ENCODE results near the gene PARS2.
"Not testable (repeated sequence)": the region's sequence is repeated elsewhere in the genome, so short reads cannot be mapped to it uniquely, and the experiment has no call there.

The PARS2 gene

DNA sequence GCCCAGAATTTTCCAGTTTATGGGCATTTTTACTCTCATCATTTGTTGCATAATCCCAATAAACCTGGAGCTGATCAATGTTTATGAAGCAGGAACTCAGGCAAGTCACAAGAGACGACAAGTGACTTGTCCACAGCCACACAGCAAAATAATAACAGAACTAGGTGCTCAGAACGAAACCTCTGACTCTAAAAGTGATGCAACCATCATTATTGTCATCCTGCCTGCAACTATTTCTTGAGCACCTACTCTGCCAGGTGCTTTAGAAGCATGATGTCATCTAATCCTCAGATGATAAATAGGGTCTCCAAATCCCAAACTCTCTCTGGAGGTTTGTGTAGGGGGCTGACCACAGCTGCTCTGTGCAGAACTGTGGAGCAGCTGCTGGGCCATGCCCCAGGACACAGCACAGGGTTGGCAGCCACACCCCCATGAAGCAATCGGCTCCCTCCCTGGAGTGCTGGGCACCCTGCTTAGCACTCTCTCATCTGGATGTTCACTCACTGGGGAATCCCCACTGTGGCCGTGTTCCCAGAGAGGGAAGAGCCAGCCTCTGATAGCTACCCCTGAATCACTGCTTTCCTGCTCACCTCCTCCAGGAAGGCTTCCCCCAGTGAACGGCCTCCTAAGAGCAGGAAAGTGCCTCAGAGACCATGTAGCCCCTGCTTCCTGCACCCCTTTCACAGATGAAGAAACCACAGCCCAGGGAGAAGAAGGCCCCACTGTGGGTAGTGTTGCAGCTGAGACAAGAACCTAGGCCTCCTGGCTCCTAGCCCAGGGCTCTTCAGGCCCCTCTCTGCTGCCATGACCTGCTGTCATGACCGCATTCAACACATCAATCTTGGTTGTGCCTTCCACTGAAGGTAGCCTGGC is 34.7 kb upstream of the PARS2 start:
- no peak for DNase-seq

DNA sequence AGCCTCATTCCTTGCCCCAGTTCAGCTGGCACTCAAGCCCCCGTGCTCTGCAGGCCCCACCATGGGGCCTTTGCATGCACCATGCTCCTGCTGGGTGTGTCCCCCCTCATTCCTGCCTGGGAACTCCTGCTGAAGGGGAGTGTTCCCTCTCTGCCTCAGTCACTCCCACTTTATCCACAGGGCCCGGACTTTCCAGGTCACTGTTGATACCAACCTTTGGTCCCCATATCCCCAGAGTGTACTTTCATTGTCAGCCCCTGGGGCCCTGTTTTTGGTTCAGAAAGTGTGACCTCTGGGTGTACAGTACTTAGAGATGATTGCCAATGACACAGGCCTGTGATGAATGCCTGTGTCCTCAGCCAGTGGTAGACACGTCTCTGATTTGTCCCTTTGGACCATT is 33.9 kb upstream of the PARS2 start:
- no peak for DNase-seq

DNA sequence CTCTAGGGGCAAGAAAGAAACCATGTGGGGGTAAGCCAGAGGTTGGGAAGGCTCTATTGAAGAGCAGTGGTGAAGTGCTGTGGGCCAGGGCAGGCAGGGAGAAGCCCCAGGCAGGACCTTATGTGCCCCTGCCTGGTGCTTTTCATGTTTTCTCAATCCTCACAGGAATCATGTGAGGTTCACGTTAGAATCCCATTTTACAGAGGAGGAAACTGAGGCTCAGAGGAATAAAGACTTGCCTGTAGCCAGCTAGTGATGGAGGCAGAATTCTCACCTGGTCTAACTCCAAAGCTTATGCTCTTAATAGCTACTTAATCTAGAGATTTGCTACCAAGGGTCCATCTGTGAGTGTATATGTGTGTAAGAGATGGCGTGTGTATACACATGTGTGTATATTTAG is 32.6 kb upstream of the PARS2 start:
- DNase-seq, result no peak

DNA sequence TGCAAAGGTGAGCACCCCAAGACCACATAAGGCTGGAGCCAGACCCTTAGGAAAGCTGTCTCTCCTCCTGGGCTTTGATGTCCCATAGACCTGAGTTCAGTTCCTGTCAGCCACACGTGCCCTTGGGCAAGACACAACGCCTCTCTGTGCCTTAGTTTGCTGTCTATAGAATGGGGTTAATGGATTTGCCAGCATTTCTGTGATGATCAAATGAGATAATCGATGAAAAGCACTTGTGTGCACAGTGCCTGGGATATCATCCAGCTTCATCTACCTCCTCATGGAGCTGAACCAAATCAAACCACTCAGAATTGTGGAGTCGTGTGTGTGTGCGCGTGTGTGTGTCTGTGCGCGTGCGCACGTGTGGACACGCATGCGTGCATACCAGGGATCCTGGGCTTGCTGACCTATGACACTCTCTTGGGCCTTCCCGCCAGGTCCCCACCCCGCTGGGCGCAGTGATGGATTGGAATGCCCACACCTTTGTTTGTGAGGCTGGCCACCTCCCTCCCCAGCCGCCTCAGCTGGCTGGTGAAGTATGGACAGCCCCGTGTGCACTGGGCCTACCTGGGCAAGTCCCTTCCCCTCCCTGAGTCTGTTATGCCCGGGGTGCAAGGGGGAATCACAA is 31.6 kb upstream of the PARS2 start:
- DNase-seq, result no peak

DNA sequence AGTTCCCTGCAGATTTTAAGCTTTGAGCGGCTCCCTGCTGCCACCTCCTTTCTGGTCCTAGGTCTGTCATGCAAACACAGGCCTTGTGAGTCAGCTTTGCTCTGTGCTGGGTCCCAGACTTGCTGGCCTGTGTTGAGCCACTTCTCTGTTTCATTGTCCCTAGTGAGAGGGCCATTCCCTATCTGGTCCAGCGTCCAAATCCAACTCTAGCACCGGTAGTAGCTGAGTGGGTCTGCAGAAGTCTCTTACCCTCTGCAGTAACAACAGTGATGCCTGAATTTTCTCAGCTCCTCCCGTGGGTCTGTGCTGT is 31.0 kb upstream of the PARS2 start:
- DNase-seq, result no peak

DNA sequence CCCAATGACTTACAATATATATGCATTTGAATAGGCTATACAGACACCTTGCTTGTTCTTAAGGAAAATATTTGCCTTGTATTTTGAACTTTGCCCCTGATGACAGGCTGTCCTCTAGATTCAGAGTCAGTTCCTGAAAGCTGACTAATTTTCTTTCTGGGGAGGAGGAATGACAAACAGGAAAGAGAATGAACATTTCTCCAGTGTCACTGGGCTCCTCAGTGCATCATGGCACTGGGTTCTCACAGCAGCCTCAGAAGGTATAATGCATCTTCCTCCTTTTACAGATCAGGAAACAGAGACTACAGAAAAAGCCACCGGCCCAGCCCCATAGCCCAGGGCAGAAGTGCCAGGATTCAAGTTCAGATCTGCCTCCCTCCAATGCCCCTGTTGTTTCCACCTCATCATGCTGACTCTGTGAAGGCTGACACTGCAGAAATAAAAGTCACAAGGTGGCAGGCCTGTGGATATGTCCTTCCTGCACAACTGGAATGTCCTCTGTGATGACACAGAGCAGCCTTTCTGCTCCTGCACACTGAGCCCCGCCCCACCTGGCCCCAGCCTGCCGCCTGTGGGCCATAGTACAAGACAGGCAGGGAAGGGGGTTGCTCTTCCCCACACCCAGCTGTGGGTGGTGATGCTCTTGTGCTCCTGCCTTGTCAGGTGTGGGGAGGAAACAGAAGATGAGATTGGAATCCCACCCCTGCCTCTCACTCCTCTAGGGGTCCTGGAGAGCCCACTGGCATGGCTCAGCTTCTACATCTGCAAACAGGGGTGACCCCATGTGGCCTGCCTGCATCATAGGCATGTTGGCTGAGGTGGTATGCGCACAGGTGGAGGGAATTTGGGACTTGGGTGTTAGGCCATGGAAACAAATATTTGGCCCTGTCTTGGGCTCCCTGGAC is 30.4 kb upstream of the PARS2 start:
- DNase-seq, result no peak

DNA sequence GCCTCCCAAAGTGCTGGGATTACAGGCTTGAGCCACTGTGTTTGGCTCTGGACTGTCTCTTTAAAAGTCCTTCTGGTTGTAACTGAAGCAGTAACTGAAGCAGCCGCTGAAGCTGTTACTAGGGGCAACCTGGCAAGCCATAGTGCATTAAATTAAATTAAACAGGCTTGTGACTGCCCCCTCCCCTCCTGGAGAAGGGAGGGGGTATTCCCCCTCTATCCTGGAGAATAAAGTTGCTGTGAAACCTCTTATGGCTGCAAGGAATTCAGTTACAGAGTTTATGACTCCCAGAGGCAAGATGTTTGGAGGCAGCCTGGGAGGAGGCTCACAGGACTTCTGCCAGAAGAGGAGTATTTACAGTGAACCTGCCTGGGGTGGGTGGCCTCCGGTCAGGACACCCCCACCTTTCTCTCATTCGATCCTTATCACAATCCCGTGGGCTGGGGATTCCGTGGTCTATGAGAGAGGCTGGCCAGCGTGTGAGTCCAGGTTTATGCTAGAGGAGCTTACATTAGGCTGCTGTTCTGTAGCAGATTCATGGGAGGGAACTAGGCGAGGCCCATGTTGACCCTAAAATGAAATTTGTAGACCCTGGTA is 28.5 kb upstream of the PARS2 start:
- no peak for DNase-seq

DNA sequence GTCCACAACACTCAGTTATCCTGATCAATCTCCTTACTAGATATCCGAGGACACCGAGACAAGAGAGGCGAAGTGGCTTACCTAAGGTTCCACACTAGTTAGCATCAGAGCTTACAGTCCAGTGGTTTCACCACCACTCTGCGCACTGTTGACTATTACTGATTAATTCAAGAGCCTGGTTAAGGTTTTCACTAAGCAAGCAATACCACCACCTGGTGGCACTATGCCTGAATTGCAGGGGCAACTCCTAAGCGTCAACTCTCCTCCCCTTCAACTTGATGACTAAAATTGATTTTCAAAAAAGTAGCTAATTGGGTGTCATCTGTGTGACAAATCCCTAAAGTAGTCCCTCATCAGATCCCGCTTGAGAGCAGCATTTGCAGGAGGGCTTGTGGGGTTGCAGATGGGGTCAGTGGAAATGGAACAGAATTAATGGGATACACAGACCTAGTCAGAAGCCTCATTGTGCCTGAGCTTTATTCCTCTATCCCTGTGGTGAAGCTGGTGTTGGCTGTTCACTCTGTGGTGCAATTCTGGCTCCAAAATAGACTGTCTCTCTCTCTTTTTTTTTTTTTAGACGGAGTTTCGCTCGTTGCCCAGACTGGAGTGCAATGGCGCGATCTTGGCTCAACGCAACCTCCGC is 27.7 kb upstream of the PARS2 start:
- DNase-seq, result peak; percentile 13

DNA sequence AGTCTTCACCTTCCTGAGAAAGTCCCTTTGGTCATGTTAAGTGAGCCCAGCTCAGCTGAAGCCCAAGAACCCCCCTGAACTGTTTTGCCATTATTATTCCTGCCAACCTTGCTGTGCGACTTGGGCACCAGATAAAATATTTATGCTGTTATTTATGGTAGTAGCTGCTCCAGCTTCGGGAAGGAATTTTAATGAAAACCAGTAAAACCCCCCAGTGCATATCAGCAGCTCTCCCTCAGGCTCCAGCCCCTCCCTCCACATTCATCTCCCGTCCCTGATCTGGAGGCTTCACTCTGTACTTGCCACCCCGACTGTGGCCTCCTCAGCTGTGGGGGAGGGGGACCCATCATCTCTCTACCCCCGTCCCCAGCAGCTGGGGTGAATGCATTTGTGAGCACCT is 24.1 kb upstream of the PARS2 start:
- no peak for DNase-seq

DNA sequence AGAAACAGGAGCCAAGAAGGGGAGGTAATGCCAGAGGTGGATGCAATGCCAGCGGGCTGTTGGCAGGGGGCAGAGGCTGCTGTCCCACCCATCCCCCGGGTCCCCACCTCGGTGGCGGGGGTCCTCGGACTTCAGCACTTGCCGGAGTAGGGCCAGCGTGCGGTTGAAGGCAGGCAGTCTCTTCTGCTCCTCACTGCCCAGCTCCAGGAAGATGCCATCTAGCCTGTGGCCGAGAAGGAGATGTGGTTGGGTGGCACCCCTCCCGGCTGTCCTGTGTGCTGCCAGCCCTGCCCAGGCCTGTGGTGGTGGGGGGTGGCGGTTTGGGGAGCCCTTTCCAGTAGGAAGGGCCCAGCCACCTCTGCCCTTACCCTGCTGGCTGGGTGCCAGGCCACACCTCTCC is 23.3 kb upstream of the PARS2 start:
- DNase-seq, result no peak

DNA sequence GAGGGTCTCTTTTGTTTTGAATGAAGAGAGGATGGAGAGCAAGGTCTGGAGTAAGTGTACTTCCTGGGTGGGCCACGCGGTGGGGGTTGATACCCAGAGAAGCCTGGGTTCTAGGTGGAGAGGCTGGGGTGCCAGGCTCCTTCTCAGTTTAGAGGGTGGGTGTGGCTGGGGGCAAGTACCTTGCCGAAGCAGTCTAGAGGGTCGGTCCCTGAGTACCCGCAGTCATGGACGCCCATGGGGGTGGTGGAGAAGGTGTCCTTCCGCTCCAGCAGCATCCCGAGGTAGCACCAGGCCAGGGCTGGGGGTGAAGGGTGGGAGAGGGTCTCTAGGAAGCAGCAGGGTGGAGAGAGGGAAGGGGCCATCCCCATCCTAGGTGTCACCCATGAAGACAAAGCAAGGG is 22.5 kb upstream of the PARS2 start:
- no peak for DNase-seq

DNA sequence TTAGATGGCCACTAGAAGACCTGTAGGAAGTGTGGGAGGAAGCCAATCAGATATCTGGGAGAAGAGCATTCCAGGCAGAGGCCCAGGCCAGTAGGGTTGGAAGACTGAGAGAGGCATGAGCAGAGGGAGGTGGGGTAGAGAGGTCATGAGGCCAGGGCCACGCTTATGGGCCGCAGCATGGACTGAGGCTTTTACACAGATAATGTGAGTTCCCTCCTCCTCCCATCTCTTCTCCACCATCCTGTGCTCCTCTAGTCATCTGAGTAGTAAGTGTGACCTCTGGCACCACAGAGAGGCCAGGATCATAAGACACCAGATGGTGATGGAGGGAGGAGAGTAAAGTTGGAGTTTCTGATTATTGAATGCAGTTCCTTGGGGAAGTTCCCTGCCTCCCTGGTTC is 19.7 kb upstream of the PARS2 start:
- no peak for DNase-seq

DNA sequence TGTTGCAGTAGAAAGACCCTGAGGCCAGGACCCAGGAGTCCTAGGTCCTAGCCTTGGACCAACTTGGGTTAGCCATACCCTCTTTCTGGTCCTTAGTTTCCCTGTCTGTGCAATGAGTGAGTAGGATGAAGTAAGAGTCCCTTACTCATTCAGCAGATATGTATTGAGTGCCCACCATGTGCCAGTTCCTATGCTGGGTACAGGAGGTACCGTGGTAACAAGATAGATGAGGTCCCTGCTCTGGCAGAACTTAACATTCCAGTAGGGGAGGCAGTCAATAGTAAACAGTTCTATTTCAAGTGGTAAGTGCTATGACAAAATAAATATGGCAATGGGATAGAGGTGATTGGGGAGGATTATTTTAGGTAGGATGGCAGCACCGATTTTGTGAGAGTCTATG is 18.3 kb upstream of the PARS2 start:
- DNase-seq, result no peak

DNA sequence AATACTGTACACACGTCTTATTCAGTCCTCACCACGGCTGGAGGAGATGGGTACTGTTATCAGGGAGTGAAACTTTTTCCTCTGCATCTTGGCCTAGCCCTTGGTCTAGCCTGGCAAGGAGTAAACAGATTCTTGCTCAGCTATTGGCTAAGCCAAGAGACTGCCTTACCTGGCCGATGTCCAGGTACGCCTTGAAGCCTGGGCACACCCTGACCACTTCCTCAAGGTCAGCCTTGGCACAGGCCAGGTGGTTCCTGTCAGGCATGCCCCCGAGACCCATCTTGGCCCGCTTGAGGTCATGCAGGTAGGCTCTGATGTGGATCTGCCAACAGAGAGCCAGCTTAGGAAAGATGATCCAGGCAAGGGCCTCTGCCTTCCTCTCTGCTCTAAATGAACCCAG is 17.8 kb upstream of the PARS2 start:
- DNase-seq, result no peak

DNA sequence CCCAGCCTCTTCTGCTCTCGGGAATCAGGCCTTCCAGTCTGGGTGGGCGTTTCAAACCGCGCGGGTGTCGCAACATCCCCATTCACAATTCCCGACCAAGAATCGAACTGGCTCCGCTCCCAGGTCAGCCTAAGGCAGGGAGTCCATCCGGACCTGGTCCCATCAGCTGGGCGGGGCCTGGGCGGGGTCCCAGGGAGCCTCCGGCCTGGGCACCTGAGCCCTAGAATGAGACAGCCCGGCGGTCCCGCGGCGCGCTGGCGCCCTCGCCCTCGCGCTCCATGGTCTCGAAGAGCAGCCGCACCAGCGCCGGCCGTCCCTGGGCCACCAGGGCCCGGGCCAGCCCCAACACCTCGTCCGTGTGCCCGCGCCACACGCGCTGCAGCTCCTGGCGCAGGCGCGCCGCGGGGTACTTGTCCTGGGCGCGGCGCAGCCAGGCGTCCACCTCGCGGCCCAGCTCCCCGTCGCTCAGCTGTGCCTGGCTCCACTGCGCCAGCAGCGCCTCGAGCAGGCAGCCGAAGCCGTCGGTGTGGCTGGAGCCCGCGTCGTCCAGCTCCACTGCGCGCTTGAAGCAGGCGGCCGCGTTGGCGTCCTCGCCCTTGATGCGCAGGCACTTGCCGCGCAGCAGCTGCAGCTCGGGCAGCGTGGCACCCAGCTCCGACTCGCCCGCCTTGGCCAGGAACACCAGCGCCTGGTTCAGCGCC is 16.9 kb upstream of the PARS2 start:
- no peak for DNase-seq

DNA sequence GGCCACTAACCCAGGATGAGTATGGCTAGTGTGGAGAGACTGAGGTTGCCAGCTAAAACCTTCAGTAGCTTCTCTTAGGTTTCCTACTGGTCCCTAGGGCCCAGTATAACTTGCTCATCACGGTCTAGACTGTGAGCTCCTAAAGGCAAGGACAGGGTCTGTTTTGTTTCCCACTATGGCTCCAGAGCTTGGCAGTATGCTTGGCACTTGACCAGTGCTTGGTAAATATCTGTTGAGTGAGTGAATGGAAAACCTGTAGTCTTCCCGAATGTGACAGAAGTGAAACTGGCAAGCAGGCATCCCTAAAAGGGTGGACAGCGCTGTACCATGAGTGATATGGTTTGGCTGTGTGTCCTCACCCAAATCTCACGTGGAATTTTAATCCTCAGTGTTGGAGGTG is 13.1 kb upstream of the PARS2 start:
- DNase-seq, result no peak

DNA sequence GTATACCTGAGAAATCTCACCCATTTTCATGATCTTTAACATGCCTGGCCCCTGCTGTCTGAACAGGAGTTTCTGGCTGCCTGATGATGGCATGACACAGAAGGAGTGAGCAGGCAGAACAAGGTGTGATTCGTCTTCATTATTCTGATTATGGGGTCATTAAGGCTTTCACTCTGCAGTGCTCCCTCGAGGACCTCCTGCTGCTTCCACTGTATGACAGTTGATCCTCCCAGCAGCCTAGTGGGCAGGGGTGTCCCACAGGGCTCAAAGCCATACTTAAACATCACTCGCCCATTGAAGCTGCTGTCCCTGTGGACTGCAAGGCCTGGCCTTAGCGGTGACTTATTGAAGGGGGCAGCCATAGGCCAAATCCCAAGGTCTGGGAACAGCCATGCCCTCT is 12.7 kb upstream of the PARS2 start:
- no peak for DNase-seq

DNA sequence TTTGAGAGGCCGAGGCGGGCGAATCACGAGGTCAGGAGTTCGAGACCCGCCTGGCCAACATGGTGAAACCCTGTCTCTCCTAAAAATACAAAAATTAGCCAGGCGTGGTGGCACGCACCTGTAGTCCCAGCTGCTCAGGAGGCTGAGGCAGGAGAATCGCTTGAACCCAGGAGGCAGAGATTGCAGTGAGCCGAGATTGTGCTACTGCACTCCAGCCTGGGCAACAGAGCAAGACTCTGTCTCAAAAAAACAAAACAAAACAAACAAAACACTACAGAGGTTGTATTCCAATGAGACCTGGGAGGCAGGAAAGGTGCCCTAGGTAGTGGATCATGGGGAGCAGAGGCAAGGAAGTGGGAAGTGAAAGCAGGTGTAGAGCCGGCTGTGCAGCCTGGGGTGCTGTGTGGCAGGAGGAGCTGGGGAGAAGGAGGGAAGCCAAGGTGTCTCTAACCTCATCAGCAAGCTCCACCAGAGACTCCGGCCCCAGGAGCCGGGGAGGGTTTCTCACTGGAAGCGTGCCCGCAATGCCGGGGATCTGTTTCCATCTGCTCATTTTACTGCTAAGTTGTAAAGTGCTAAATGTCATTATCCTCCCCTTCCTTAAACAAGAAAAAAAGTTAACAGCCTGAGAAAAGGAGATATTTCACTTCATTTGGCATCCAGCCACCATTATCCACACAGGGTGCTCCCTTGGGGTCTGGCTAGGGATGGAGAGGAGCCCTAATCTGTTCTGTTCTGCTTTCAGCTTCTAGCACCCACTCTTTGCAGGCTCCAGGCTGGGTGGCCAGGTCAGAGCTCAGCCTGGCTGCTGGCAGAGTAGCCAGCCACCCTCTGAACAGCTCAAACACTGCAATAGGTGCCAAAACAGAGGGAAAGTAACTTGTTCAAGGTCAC is 11.8 kb upstream of the PARS2 start:
- DNase-seq, result not testable (repeated sequence)

DNA sequence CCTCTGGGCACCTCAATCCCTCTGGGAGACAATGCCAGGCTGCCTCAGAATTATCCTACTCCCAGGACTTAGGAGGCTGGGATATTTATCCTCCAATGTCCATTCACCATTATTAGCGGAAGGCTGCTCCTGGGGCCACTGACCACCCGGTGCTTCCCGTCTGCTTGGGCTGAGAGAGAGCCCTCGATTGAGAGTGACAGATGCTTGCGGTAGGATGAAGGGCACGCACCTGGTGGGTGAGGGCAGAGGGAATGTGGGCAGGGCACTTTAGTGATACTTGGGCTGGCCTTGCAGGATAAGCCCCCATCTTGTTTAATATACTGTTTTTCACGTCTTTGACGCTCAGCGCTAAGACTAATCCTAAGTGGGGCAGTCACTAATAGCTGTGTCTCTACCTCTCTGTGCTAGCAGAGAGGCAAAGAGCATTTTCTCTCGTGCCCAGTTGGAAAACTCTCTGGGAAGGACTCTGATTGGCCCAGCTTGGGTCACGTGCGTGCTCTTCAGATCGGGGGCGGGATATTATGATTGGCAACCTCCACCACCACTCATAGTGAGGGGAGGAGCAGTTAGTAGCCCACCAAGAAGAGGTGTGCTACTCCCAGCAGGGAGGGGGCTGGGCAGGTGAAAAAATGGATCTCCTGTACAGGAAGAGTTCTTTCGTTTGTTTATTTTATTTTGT is 10.6 kb upstream of the PARS2 start:
- no peak for DNase-seq

DNA sequence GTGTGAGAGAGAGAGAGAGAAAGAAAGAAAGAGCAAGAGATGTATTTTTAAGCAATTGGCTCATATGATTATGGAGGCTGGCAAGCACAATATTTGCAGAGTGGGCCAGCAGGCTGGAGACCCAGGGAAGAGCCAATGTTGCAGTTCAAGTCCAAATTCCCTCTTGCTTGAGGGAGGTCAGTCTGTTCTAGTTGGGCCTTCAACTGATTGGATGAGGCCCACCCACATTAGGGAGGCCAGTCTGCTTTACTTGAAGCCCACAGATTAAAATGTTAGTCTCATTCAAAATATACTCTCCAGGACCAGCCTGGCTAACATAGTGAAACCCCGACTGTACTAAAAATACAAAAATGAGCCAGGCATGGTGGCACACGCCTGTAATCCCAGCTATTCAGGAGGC is 8.6 kb upstream of the PARS2 start:
- no peak for DNase-seq

DNA sequence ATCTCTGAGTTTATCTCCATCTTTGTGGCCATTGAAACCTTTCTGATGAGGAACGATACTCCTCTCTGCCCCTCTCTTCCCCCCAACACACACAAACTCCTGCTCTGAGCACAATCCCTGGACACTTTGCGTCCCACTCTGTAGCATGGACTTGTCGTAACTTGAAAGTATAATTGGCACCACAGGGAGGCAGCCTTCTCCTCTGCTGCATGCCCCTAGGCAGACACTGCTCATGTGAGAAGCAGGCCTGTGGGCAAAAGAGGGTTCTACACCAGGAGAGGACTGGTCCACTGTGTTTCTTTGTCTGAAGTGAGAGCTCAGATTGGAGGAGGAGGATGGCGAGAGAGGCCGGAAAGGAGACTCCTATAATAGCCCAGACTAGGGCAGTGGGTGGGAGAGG is 3.8 kb upstream of the PARS2 start:
- DNase-seq, result no peak

Measured in NCI-H748 treated with DMSO at 0.1 percent for 48 hours (cell line).